SHP77 (cell line): ENCODE data around the gene TRIM56.
"Not testable (repeated sequence)": the region's sequence is repeated elsewhere in the genome, so short reads cannot be mapped to it uniquely, and the experiment has no call there.

Experiments used
- DNase-seq, 2 experiments: peaks; one replicate each; lab custom pipeline; 2025; lab: John Stamatoyannopoulos, UW

TRIM56 gene

DNA sequence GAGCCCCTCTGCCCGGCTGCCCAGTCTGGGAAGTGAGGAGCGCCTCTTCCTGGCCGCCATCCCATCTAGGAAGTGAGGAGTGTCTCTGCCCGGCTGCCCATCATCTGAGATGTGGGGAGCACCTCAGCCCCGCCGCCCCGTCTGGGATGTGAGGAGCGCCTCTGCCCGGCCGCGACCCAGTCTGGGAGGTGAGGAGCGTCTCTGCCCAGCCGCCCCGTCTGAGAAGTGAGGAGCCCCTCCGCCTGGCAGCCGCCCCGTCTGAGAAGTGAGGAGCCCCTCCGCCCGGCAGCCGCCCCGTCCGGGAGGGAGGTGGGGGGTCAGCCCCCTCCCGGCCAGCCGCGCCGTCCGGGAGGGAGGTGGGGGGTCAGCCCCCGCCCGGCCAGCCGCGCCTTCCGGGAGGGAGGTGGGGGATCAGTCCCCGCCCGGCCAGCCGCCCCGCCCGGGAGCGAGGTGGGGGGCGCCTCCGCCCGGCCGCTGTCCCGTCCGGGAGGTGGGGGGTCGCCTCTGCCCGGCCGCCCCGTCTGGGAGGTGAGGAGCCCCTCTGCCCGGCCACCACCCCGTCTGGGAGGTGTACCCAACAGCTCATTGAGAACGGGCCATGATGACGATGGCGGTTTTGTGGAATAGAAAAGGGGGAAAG is 7.1 kb downstream of the TRIM56 start:
- not testable (repeated sequence) for DNase-seq

DNA sequence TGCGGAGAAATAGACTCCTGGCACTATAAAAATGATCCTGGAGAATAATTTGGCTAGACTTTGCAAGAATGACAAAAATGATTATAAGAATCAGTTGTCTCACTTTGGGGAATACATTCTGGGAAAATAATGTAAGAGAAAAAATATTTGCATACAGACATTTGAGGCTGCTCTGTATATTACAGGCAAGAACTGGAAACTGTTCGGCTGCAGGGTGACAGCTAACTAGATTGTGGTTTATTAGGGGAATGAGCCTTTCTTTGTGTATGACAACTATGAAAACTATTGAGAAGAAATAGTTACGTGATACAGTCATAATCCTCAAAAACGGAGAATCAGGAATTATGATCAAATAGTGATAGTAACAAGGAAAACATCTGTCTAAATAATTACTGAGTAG is 8.6 kb downstream of the TRIM56 start:
- DNase-seq, result no peak

DNA sequence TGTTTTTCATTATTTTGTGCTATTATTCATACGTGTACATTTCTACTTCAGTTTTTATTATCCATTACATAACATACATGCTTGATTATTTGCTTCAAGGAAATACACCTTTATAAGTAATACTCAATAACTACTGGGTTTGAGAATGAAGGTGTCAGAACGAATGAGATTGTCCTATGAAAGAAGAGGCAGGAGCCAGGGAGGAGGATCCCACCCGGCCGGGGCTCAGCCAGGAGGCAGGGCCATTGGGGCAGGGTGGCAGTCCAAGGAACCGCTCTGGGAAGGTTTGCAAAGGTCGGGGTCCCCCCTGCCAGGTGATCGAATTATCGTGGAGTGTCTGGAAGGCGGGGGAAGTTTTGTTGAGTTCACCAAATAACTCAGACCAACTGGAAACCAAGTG is 9.1 kb downstream of the TRIM56 start:
- no peak for DNase-seq

DNA sequence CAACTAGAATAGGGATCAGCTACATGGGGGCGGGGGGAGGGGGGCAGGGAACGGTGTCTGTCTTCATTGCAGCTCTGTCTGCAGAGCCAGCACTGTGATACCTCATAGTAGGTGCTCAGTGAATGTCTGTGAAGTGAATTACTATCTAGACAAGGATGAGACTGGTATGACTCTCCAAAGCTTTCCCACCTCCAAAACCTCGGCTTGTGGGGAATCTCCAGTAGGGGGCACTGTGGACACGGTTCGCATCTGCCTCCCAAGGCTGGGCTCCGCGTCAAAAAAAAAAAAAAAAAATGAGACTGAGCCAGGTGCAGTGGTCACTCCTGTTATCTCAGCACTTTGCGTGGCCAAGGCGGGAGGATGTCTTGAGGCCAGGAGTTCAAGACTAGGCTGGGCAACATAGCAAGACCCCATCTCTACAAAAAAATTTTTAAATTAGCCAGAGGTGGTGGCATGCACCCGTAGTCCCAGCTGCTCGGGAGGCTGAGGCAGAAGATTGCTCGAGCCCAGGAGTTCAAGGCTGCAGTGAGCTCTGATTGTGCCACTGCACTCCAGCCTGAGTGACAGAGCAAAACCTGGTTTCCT is 9.6 kb downstream of the TRIM56 start:
- DNase-seq, result peak; percentile 25 to 55

DNA sequence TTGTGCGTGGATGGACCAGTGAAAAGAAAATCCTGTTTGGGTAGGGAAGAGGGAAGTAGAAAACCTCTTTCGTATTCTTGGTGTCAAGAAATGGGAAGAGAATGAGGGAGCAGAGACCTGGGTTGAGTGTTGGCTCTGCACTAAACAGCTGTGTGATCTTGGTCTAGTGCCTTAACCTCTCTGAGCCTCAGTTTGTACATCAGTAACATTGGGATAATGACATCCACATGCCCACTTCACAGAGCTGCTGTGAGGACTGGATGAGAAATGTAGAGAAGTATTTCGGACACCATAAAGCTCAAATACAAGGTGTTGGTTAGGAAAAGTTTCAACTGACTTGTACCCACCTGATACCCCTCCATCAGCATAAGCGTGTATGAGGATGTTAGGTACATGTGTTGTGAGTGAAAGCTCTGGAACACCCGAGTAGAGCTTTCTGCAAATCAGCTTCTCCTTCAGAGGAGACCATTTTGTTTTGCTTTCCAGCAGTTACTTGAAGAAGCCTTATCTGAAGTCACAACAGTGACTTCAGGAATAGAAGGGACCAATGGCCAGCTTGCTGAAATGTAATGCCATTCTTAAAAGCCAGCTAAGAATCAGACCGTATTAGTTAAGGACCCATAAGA is 11.2 kb downstream of the TRIM56 start:
- no peak for DNase-seq

DNA sequence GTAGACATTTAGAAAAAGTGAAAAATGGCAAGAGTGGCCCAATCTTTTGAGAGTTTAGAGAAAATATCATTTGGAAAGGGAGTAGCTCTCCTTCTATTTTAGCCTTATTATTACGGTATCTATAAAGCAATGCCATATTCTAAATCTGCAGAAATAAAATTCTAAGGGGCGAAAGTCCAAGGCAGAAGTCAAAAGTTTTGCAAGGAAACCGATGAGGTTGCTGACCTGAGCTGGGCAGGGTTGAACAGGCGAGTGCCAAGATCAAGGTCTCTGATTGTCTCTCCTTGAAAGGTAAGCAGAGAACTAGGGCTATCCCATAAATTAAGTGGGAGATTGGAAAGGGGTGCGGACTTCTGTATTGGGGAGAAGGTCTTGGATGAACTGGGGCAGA is 11.7 kb downstream of the TRIM56 start:
- DNase-seq, result no peak

DNA sequence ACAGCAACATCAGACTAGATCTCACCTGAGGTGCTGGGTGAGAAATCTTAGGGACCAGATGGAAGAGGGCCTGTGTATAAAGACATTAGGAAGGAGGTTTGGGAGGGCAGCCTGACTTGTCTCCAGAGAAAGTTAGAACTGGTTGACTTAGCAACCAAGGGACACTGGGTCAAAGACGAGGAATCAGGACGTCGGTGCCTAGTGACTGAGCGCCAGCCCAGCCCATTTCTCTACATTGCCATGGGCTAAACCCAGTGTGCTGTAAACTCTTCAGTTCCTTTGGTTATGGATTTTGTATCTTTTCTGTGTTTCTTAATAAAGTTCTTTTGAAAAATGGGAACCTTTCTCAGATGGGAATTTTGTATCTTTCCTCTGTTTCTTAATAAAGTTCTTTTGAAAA is 12.3 kb downstream of the TRIM56 start:
- DNase-seq, result no peak

DNA sequence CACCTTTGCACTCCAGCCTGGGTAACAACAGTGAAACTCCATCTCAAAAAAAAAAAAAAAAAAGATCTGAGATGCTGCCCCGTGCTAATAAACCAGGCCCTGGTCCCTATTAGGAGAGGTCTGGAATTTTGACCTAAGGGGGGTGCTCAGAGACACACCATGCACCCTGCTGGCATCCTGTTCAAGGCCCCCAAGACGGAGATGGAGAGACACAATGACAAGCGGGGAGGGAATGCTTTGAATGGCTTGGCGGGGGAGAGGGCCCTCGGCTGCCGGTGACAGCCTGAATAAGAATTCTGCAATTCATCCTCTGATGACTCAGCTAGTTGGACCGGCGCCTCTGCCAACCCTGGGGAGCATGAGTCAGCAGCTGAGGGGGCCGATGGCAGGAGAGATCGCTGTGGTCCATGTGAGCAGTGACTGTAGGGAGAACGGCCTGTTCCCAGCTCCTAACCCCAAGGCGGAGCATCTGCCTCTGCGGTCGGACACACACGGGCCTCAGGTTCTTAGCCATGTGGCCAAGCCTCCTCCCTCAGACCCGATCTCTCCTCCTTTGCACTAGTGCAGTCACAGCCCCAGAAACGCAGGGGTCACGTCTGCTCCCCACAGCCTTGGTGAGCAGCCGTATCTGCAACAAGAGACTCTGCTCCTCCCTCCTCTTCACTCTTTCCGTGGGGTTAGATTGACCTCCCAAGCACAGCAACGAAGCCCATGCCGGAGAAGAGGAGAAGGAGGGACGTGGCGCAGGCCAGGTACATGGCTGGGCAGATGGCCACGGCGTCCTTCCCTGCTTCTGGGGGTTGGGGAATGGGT is 14.9 kb downstream of the TRIM56 start:
- peak; percentile 44 to 68 for DNase-seq

DNA sequence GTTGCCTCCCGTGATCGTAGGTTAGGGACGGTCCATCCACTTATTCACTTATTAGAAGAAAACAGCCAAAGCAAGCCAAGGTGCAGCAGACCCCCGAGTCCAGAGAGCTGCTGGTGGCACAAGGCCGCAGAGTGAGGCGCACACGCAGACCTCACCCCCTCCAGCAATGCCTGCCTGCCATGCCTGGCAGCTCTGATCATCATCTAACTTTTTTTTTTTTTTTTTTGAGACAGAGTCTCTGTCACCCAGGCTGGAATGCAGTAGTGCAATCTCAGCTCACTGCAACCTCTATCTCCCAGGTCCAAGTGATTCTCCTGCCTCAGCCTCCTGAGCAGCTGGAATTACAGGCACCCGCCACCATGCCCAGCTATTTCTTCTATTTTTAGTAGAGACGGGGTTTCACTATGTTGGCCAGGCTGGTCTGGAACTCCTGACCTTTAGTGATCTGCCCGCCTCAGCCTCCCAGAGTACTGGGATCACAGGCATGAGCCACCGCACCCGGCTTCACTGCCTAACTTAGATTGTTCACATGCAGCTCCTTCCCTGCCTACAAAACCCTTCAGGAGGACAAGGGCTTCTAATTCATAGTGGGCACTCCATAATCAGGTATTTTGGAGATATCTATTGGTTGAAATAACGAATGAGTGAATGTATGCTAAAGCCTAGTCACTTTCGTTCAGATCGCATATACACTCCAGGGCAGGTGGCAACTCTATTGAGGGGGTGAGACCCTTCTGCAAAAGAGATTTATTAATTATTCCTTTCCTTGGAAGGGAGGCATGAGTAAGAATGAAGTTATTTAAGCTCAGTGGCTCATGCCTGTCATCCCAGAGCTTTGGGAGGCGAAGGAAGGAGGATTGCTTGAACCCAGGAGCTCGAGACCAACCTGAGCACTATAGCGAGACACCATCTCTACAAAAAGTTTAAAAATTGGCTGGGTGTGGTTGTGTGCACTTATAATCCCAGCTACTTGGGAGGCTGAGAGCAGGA is 15.9 kb downstream of the TRIM56 start:
- DNase-seq, result no peak

DNA sequence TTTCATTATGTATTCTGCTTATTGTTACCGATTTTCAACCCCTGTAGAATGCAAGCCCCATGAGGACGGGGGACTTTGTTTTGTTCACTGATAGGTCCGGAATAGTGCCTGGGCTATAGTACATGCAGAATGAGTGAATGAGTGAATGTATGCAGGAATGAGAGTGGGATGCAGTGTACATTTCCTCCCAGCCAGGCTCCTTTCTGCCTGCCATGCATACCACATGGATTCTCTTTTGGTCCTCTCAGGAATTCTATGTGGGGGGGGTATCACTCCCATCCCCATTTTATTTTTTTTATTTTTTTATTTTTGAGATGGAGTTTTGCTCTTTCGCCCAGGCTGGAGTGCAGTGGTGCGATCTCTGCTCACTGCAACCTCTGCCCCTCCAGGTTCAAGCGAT is 16.7 kb downstream of the TRIM56 start:
- no peak for DNase-seq

DNA sequence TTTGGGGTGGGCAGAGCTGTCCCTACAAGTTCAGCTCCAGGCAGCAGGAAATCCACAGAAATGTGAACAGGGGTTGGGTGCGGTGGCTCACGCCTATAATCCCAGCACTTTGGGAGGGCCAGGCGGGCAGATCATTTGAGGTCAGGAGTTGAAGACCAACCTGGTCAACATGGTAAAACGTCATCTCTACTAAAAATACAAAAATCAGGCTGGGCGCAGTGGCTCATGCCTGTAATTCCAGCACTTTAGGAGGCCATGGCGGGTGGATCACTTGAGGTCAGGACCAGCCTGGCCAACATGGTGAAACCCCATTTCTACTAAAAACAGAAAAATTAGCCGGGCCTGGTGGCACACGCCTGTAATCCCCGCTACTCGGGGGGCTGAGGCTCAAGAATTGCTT is 18.4 kb downstream of the TRIM56 start:
- DNase-seq, result not testable (repeated sequence)

DNA sequence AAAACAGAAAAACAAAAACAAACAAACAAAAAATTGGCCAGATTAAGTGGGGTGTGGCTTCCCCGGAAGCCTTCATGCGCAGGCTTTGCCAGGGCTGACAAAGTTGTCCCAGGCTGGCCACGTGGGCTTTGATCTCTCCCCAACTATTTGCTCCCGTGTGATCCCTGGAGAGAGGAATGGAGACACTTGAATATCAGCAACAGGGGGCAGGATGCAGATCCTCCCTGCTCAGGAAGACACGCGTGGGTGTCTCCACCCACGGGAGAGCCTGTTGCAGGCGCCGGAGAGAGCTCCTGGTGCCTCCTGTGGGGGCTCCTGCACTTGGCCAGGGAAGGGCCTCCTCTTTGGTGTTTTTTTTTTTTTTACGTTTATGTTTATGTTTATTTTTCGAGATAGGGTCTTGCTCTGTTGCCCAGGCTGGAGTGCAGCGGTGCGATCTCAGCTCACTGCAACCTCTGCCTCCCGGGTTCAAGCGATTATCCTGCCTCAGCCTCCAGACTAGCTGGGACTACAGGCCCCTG is 19.0 kb downstream of the TRIM56 start:
- DNase-seq, result no peak

DNA sequence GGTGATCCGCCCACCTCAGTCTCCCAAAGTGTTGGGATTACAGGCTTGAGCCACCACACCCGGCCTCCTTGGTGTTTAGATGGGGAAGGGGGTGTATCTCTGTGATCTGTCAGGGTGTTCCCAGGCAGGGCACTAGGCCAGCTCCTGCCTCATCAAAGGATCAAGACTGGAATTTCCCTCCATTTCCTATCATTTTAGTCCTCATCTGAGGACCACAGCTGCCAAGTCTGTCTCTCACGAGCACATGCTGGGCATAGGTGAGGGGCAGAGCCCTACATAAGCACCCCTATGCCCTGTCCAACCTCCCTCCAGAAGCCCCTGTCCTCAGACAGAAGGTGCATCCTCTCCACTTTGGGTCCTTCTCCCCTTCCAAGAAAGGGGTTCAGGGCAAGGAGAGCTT is 19.5 kb downstream of the TRIM56 start:
- DNase-seq, result no peak

DNA sequence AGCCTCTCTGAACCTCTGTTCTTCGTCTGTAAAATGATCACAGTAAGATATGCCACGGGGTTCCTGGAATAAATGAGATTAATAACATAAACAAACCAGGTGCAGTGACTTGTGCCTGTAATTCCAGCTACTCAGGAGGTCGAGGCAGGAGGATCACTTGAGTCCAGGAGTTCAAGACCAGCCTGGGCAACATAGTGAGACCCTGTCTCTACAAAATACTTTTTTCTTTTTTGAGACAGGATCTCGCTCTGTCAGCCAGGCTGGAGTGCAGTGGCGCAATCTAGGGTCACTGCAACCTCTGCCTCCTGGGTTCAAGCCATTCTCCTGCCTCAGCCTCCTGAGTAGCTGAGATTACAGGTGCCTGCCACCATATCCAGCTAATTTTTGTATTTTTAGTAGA is 20.0 kb downstream of the TRIM56 start:
- DNase-seq, result not testable (repeated sequence)

DNA sequence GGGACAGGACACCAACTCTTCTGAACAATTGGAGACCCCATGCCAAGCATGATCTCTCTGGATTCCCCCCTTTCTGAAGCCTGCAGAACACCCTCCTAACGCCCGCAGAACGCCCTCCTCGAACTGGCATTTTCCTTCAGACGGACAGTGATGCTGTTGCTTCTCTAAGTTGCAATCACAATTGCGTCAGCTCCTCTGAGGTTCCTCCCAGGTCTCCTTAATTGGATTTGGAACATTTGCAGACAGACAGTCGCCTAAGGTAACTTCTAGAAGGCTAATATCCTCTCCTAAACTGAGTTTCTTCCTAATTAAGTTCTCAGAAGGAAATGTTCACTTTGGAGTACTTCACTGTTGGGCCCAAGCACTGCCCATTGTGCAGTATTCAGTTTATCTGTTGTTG is 21.1 kb downstream of the TRIM56 start:
- no peak for DNase-seq

DNA sequence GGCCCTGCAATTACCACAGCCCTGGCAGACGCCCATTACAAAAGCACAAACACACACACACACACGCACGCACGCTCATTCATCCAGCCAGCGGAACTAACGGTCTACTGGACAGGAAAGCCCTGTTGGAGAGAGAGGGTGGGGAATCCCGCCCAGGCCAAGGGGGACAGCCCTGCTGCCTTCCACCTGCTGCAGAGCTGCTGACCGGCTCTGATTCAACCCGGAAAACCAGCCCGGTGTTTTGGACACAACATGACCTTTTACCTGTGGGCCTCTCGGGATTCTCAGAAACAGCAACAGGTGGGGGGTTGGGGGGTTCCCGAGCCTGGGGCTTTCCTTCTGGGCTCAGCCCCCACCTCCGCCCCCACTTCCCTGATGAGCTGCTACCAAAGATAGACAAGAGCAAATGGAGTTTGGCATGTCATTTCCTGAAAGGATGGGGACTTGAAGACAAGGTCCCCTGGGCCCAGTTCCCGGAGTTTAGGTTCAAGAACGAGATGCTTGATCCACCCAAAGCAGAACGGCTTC is 23.1 kb downstream of the TRIM56 start:
- DNase-seq, result peak; percentile 16 to 19

DNA sequence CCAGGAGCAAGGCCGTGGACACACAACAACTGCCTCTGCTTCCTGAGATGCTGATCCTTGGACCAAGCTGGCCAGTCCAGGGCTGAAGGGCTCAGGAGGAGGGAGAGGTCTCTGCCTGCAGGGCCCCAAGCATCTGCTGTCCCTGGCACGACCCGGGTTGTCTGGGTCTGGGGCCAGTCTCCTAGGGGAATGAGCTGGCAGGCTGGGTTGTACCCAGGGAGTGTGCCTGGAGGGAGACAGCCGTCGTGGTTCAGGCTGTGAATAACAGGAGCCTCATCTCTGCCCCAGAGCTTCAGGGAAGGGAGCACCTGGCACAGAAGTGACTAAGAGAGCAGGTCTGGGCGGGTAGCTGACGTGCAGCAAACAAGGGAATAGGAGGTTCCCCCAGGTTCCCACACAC is 23.7 kb downstream of the TRIM56 start:
- DNase-seq, result no peak

DNA sequence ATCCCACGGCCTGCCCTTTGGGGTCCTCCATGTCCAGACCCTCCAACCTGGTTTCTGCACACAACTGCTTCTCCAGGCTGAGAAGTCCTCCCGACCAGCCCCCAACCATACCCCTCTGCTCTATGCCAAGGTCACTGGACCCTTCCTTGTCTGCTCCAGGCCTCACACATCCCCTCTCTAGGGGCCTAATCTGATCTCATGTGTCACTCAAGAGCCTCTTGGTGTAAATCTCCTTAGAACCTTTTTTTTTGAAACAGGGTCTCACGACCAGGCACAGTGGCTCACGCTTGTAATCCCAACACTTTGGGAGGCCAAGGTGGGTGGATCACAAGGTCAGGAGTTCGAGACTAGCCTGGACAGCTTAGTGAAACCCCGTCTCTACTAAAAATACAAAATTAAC is 24.1 kb downstream of the TRIM56 start:
- DNase-seq, result no peak

DNA sequence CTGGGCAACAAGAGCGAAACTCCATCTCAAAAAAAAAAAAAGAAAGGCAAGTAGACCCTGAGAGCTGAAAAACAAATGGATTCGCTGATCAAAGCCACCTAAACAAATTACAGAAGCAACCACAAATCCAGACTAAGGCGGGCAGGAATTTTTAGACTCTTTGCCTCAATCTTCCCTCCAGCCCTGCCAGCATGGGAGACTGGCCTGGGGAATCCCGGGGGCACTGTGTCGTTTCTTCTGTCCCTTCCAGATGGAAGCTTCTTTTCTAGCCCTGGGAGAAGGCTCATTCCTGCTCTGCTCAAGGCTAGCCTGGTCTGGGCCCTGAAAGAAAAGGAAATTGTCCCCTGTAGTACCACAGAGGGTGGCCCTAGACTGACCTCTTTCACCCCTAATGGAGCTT is 26.0 kb downstream of the TRIM56 start:
- DNase-seq, result no peak

DNA sequence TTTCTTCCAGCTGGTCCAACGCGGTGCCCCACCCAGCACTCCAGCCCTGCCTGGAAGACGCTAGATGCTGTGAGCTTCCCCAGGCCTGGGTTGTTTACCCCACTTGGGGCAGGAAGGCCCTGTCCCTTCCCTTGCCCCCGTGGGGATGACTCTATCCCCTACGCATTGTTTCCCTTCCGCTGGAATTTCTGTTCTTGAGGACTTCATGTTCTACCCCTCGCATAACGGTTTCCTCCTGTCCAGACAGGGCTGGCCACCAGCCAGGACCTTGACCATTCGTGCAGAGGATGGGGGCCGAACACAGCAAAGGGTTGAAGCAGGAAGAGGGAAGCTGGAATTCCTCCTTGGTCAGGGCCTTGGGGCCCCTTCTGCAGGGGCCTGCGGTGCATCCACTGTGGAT is 27.0 kb downstream of the TRIM56 start:
- no peak for DNase-seq

DNA sequence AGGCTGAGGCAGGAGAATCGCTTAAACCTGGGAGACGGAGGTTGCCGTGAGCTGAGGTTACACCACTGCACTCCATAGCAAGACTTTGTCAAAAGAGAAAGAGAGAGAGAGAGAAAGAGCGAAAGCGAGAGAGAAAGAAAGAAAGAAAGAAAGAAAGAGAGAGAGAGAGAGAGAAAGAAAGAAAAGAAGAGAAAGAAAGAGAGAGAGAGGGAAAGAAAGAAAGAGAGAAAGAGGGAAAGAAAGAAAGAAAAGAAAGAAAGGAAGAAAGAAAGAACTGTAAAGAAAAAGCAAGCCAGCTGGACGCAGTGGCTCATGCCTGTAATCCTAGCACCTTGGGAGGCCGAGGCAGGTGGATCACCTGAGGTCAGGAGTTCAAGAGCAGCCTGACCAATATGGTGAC is 27.9 kb downstream of the TRIM56 start:
- not testable (repeated sequence) for DNase-seq
